Measurements from ENCODE around the gene SPRR2A. TPM values are rescaled to one million over a fixed set of nuclear protein-coding genes. Genes with fewer than 3 reads are reported as not detected.

The SPRR2A gene
- total and polyA plus RNA-seq, 3 donors from 2014 or later: not detected

Small RNA genes lying within 50 kb of the gene (small RNA-seq; reads per million reads assigned to genes)
- gene AL356867.1 (0 to 0.28 reads per million in 2 donors), gene RF00322 (0 reads per million in 2 donors)

Other genes with a start within 250 kb of the SPRR2A start
- gene LCE1B, start 245.5 kb downstream of the SPRR2A start, total RNA-seq: not detected
- gene LCE1B, start 245.5 kb downstream of the SPRR2A start, polyA plus RNA-seq (ENCODE audit: insufficient read depth, low read depth, low replicate concordance): not detected
- gene LCE1A, start 230.0 kb downstream of the SPRR2A start, total RNA-seq: not detected
- gene LCE1A, start 230.0 kb downstream of the SPRR2A start, polyA plus RNA-seq (ENCODE audit: insufficient read depth, low read depth, low replicate concordance): not detected
- gene LCE6A, start 214.7 kb downstream of the SPRR2A start, total RNA-seq: not detected
- gene LCE6A, start 214.7 kb downstream of the SPRR2A start, polyA plus RNA-seq (ENCODE audit: insufficient read depth, low read depth, low replicate concordance): not detected
- gene LCE7A, start 197.5 kb downstream of the SPRR2A start, total RNA-seq: not detected
- not detected for gene LCE7A, start 197.5 kb downstream of the SPRR2A start, polyA plus RNA-seq (ENCODE audit: insufficient read depth, low read depth, low replicate concordance)
- 100 to 1,000 TPM; 249 to 786 TPM for gene SMCP, start 179.2 kb downstream of the SPRR2A start, total RNA-seq
- gene SMCP, start 179.2 kb downstream of the SPRR2A start, polyA plus RNA-seq (ENCODE audit: insufficient read depth, low read depth, low replicate concordance): 724 TPM
- not detected for gene IVL, start 149.0 kb downstream of the SPRR2A start, total RNA-seq
- gene IVL, start 149.0 kb downstream of the SPRR2A start, polyA plus RNA-seq (ENCODE audit: insufficient read depth, low read depth, low replicate concordance): not detected
- not detected for gene SPRR5, start 110.3 kb downstream of the SPRR2A start, total RNA-seq
- not detected for gene SPRR5, start 110.3 kb downstream of the SPRR2A start, polyA plus RNA-seq (ENCODE audit: insufficient read depth, low read depth, low replicate concordance)
- gene SPRR4, start 86.9 kb downstream of the SPRR2A start, total RNA-seq: 1 to 10 TPM in 1 of 2 donors, under 1 TPM in 1; 0.81 to 8.4 TPM
- gene SPRR4, start 86.9 kb downstream of the SPRR2A start, polyA plus RNA-seq (ENCODE audit: insufficient read depth, low read depth, low replicate concordance): 9.5 TPM
- gene SPRR1A, start 73.4 kb downstream of the SPRR2A start, total RNA-seq: not detected
- not detected for gene SPRR1A, start 73.4 kb downstream of the SPRR2A start, polyA plus RNA-seq (ENCODE audit: insufficient read depth, low read depth, low replicate concordance)
- gene SPRR3, start 55.8 kb downstream of the SPRR2A start, total RNA-seq: not detected
- gene SPRR3, start 55.8 kb downstream of the SPRR2A start, polyA plus RNA-seq (ENCODE audit: insufficient read depth, low read depth, low replicate concordance): not detected
- gene SPRR1B, start 26.3 kb downstream of the SPRR2A start, total RNA-seq: not detected
- not detected for gene SPRR1B, start 26.3 kb downstream of the SPRR2A start, polyA plus RNA-seq (ENCODE audit: insufficient read depth, low read depth, low replicate concordance)
- gene SPRR2D, start 16.4 kb downstream of the SPRR2A start, total RNA-seq: under 1 TPM in 1 of 2 donors, not detected in 1; 0.56 TPM
- gene SPRR2D, start 16.4 kb downstream of the SPRR2A start, polyA plus RNA-seq (ENCODE audit: insufficient read depth, low read depth, low replicate concordance): 0.74 TPM
- under 1 TPM in 1 of 2 donors, not detected in 1; 0.62 TPM for gene SPRR2B, start 14.1 kb upstream of the SPRR2A start, total RNA-seq
- 12.4 TPM for gene SPRR2B, start 14.1 kb upstream of the SPRR2A start, polyA plus RNA-seq (ENCODE audit: insufficient read depth, low read depth, low replicate concordance)
- not detected for gene SPRR2E, start 37.0 kb upstream of the SPRR2A start, total RNA-seq
- gene SPRR2E, start 37.0 kb upstream of the SPRR2A start, polyA plus RNA-seq (ENCODE audit: insufficient read depth, low read depth, low replicate concordance): 1.4 TPM
- gene SPRR2F, start 56.0 kb upstream of the SPRR2A start, total RNA-seq: 1 to 10 TPM in 1 of 2 donors, not detected in 1; 4.9 TPM
- 21.6 TPM for gene SPRR2F, start 56.0 kb upstream of the SPRR2A start, polyA plus RNA-seq (ENCODE audit: insufficient read depth, low read depth, low replicate concordance)
- gene SPRR2G, start 93.4 kb upstream of the SPRR2A start, total RNA-seq: not detected
- gene SPRR2G, start 93.4 kb upstream of the SPRR2A start, polyA plus RNA-seq (ENCODE audit: insufficient read depth, low read depth, low replicate concordance): 1.9 TPM
- gene LELP1, start 145.9 kb upstream of the SPRR2A start, total RNA-seq: 100 to 1,000 TPM; 124 to 467 TPM
- 847 TPM for gene LELP1, start 145.9 kb upstream of the SPRR2A start, polyA plus RNA-seq (ENCODE audit: insufficient read depth, low read depth, low replicate concordance)
- gene PRR9, start 160.1 kb upstream of the SPRR2A start, total RNA-seq: 1 to 10 TPM in 1 of 2 donors, under 1 TPM in 1; 0.31 to 2.8 TPM
- gene PRR9, start 160.1 kb upstream of the SPRR2A start, polyA plus RNA-seq (ENCODE audit: insufficient read depth, low read depth, low replicate concordance): 3.5 TPM
- gene LORICRIN, start 202.2 kb upstream of the SPRR2A start, total RNA-seq: under 1 TPM; 0.25 to 0.31 TPM
- not detected for gene LORICRIN, start 202.2 kb upstream of the SPRR2A start, polyA plus RNA-seq (ENCODE audit: insufficient read depth, low read depth, low replicate concordance)

Data from testis (tissue), 3 donors.